DMS53 treated with DMSO at 0.1 percent for 48 hours (cell line): ENCODE results near the gene ZNF518B.

ENCODE experiments used
- DNase-seq: peaks from one replicate; lab custom pipeline; 2025; ENCODE audit not compliant: unreplicated experiment; lab: John Stamatoyannopoulos, UW

Gene ZNF518B, protein sequence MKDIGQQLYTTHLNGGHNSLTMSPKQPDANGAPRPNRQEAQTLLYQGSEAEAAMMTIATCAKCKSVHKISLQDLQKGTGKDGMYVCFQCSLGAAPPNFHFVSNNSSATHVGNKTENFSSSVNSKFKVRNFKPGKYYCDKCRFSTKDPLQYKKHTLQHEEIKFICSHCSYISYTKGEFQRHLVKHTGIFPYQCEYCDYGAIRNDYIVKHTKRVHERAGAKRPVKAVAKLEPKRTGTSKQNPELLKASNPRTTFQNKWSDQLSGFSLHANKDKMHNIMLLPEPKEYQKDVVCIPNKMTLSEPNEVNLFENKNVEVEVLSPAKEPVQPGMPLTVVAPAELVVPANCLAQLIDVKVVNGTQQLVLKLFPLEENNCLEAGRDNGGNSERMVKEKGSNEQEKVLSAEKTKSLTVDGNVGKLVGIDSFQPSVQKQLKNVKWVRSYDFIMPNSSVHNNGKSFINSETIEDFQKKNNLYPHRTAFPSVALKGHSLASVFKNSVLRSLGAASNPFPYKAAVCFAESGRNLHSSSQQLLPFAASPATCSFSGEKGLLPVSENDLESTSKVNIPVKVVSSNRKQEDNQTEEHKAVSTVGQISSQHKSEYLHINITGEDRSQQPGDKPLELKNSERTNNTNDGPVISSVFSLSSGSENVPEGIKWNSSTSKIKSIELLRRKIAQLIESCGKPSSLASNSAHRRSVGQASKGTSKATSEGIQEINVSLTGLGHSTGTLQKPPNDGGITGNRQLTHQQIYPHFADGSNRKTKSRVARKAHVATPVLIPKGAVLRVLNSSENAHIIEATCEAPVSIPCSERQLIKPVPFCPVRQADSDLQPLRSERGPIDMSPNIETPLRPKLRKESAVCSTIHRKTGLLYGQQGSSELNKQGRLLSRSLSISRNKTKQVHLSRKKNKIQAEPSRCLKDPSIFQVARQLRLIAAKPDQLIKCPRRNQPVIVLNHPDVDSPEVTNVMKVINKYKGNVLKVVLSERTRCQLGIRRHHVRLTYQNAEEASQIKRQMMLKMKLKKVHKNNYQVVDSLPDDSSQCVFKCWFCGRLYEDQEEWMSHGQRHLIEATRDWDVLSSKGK

DNA sequence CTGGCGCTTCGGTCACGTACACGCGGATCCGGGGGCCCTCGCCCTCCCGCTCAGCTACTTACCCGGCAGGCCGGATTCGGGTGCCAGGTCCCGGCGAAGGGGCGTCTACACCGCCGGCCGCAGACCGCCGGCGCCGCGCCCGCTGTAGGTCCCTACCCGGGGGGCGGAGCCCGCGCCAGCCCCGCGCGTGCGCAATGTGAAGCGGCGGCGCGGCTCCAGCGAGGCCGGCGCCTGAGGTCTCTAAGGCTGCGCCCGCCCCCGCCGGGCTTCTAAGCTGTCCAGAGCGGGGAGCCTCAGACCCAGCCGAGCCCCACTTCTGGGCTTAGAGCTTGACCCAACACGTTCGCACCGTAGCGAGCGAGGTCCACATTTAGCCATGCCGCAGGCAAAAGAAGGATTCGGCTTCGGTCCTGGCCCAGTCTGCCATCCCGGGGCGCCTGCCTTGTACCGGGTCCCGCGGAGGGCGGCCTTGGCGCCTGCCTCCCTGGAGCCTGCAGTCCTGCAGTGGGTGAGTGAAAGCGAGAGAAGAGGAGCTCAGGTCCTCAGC, at the start of gene ZNF518B:
Gene ZNF518B, minus strand, starts transcription at position 172 of the 547 bp plus-strand sequence. CDS start 11,098 bp downstream, outside the sequence.
- peak; percentile 63 for DNase-seq

DNA sequence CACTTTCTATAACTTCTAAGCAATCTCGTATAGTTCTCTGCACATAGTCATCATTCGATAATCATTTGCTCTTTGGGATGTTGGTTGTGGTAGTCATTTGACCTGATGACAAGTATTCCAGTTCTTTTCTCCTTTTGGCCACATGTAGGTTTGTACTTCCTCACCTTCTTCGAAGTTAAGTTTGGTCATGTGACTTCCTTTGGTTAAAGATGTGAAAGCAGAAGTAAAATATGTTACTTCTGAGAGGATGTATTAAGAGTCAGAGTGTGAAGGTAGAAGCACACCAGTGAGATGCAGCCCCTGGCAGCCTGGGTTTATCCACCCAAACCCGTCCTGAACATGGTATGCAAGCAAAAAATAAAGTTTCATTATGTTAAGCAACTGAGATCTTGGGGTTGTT, 48.9 kb upstream of the ZNF518B start:
- no peak for DNase-seq

DNA sequence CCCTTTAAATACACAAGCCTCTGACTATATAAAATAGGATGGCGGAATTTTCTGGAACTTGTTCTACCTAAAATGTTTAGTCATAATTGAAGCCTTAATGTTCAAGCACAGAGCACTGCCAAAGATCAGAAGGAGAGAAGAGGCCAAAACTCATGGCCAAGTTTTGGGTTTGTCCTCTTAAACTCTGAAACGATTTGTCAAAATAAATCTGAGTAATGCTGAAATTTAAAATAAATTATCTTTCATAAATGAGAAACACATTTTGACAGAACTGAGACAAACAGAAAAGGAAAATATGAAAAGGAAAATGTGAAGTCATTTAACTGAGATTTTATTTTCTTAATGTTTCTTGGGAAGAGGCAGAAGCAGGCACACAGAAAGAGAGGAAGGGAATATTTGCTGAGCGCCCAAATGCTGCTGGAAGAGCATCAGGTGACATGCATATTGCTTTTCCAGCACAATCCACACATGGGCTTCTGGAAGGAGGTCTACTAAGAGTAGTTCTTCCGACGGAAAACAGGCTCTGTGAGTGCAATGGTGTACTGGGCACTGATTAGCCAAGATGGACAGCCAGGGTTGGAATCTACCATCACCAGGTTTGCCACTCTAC, 47.4 kb upstream of the ZNF518B start:
- no peak for DNase-seq

DNA sequence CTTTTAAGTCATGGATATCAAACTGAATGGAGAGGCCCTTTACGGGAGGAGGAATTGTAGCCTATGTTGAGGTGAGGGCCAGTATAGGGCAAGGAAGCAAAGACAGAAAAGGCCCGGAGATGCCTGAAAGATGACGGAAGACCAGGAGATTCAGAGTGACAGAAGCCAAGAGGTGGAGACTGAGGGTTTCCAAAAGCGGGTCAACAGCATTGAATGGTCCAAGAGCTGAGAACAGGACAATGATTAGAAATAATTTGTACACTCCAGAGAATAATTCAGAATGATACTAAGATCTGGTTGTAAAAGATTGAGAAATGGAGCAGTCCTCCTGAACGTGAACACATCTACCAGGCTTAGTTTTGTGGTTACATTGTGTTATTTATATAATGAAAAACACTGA, 45.5 kb upstream of the ZNF518B start:
- DNase-seq, result no peak

DNA sequence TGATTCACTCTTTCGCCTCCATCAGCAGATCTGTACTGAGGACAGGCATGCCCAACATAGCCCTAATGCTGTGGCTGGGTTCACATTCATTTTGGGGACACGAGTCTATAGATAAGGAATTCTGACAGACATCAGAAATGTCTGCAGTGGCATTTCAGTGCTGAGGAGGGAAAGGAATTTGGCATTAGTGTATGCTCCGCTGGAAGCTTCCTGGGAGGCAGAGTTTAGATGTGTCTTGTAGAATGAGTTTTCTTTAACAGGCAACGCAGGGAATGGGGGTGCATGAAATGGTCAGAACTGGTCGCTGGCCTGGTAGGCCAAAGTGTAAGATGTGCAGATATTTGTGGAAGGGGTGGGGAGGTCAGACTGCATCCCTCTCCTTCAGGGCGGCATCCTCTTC, 43.5 kb upstream of the ZNF518B start:
- no peak for DNase-seq

DNA sequence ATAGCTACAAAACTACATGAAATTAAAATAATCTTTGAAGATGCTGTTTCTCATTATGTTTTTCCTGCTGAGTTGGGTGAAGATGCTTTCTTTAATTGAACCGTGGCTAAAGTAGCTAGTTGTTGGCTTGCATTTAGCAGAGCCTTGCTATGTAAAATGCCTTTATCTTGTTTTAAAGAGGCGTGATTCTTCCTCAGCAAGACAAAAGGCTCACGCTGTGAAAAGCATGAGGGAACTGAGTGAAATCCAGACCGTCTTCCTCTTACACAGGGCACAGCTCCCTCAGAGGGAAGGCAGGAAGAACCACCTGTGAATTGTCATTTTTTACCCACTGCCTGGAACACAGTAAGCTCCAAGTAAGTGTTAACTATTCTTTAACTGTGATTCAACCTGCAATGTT, 39.0 kb upstream of the ZNF518B start:
- DNase-seq, result no peak

DNA sequence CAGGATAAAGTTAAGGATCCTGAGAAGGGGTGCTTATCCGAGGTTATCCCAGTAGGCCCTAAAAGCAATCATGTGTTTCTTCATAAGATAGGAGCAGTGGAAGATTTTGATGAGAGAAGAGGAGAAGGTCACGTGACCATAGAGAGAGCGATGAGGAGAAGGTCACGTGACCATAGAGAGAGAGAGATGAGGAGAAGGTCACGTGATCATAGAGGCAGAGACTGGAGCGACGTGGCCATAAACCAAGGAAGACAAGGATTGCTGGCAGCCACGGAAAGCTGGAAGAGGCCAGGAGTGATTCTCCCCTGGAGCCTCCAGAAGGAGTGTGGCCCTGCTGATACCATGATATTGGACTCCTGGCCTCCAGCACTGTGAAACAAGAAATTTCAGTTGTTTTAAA, 38.4 kb upstream of the ZNF518B start:
- DNase-seq, result no peak

DNA sequence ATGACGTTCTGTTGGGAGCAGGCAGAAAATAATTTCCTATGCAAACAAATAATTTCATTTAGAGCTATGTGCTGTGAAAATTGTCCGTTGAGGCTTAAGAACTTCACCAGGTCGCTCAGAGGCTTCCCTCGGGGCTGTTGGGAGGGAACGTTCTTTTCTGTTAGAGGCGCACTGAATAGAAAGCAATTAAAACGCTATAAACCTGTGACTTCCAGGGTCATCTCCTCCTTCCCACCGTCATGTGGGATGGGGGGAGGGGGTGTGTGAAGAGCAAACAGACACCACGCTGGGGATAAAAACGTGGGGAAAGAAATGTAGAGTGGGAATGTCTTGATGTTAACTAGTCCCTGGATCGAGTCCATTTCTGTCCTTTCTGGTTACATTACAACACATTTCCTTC, 35.2 kb upstream of the ZNF518B start:
- DNase-seq, result no peak

DNA sequence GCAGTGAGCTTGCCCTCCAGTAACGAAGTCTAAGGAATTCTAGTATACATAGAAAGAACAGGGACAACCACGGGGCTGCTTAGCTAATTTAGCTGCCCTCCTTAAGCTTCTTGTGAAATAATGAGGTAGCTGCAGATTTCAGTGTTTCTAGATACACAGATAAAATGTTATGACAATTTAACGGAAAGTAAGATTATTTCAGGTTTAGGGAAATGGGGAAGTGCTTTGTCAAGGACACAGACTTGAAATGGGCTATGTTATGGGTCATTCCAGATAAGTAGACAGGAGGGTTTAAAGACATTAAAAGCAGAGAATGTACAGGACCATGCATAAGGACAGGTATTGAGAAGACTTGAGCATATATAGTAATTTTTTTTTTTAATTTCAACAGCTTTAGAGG, 34.2 kb upstream of the ZNF518B start:
- DNase-seq, result no peak

DNA sequence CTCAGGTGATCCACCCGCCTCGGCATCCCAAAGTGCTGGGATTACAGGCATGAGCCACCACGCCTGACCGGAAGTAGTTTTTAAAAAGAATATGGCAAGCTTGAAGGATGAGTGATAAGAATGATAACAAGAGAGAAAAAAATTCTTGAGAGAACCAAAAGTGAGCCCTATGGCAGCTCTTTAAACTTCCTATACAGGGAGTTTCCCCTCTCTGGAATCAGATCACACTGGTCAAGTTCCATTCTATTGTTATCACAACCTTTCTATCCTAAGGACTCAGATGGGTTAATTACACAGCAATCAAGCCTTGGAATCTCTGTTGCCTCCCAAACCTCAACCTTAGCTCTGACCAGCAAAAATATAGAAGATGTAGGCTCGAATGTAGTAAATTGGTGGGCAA, 33.8 kb upstream of the ZNF518B start:
- DNase-seq, result no peak

DNA sequence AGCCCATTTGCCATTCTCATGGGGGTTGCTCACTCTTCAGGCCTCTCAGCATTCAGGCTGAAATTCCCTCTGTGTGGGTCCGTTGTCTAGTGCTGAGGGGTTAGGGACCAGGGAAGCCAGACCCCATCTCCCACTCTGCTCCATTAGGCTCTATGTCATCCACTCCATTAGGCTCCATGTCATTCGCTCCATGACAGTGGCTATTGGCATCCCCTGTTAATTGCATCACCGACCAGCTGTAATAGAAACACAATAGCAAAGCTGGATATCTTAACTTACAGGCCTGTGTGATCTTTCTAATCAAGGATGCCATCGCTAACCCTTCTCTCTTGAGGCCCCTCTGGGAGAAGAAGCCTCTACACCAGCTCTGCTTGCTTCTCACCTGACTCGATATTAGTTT, 25.7 kb upstream of the ZNF518B start:
- DNase-seq, result no peak

DNA sequence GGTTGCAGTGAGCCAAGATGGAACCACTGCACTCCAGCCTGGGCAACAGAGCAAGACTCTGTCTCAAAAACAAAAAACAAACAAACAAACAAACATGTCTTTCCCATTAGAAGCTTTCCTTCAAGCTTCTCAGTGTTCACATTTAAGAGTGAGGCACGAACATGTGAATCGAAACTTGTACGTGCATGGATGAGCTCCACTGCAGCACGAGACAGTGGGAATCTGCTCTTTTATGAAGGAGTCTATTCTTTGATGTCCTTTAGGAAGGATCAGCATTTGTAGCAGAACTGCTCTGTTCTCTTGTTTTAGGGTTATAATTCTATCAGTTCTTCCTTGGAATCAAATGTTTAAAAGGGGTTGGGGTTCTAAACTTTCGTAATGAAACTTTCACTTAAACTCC, 23.4 kb upstream of the ZNF518B start:
- DNase-seq, result no peak

DNA sequence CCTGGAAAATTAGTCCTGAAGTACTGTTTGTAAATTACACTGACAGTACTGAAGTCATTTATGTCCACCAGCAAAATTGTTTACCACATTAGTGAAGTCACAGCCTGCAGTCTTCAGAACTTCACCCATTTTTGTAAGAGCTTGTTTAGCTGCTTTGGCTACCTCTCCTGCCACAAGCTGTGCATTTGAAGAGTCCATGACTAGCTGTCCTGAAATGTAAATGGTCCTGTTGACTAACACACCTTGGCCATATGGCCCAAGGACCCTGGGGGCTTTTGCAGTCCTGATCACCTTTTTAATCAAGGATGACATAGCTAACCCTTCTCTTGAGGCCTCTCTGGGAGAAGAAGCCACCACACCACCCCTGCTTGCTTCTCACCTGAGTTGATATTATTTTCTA, 21.4 kb upstream of the ZNF518B start:
- no peak for DNase-seq

DNA sequence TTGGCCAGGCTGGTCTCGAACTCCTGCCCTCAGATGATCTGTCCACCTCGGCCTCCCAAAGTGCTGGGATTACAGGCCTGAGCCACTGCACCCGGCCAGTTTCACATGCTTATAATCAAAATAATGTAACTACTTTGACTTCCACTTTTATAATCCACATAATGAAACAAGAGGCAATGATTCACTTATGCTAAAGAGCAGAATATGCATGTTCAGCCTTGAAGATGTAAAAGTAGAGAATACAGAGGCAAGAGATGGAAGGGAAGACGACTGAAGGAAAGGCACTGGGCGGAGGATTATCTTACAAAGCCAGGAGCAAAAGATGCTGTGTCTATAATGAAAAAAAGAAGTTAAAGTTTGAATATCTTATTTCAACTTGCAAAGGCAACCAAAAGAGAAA, 13.3 kb upstream of the ZNF518B start:
- DNase-seq, result no peak

DNA sequence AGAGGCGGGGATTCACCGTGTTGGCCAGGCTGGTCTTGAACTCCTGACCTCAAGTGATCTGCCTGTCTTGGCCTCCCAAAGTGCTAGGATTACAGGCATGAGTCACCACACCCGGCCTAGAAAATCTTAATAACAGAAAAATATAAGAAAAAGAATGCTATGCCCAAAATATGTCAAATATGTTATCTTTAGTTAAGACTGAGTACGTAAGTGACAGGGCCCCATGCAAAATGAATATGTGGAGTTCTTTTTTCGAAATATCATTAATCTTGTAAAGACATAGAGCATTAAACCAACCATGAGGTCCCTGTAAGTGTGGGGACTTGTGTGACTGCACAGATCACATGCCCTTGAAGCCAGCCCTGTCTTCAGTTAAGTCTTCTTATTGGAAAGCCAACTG, 8.9 kb upstream of the ZNF518B start:
- DNase-seq, result no peak

DNA sequence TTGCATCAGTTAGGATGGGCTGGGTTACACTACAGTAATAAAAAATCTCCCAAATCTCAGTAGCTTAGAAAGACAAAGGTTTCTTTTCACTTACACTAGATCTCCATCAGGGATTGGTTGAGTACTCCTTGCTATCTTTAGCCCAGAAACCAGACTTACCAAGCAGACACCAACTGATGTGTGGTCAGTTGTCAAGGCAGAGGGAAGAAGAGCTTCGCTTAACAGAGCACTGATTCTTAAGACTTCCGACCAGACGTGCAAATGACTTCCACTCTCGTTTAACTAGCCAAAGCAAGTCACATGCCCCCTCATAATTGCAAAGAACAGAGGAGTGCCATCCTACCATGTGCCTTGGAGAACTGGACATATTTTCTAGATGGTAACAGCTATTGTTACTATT, 5.7 kb upstream of the ZNF518B start:
- DNase-seq, result no peak

DNA sequence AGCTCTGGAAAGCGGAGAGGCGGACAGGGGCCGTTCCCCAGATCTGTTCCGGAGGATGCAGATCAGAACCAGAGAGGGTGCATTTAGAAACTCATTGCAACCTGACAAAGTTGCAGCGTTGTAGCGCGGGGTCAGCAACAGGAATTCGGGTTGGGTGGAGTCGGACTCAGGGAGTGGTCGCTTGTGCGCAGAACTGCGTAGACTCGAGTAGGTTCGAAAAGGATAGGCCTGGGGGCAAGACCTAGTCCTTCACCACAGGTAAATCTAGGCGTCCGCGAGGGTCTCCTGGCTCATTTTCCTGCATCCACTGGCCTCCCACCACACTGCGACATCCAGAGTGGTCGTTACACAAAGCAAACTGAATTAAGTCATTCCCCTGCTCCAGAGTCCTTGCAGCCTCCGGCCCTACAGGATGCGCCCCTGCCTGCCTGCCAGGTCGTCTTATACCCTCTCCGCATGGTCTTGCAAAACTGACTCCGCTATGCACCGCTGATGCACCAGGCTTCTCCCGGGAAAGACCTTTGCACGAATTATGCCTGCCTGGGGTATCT, 4.7 kb upstream of the ZNF518B start:
- DNase-seq, result no peak

DNA sequence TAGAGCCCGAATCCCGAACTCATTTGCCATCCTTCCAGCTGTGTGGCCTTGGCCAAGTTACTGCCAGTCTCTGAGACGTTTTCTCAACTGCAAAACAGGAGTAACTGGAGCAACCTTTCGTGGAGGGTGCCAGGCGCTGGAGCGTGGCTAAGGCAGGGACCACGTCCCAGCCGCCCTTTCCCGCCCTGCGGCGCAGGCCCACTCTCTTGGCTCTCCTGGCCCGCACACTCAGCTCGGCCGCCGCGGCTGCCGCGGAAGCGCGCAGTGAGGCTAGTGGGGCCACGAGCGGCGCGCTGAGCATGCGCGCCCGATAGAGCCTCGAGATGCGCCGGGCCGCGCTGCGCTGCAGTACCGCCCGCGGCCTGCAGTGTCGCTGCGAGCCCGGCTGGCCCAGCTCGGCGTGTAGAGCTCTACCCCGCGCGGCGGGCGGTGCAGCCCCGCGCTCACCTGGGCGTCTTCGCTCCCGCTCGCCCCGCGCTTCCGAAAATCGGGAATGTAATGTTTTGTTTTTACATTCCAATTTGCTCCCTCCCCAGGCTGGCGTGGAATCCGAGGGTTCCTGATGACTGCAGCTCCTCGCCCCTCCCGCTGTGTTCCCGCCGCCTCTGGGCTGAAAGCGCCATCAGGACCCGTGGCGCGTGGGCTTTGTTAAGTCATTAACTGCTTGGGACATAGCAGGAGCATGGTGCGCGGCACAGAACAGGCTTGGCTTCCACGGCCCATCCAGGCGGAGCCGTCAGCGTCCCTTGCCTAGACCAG, 4.0 kb upstream of the ZNF518B start:
- peak; percentile 83 for DNase-seq

DNA sequence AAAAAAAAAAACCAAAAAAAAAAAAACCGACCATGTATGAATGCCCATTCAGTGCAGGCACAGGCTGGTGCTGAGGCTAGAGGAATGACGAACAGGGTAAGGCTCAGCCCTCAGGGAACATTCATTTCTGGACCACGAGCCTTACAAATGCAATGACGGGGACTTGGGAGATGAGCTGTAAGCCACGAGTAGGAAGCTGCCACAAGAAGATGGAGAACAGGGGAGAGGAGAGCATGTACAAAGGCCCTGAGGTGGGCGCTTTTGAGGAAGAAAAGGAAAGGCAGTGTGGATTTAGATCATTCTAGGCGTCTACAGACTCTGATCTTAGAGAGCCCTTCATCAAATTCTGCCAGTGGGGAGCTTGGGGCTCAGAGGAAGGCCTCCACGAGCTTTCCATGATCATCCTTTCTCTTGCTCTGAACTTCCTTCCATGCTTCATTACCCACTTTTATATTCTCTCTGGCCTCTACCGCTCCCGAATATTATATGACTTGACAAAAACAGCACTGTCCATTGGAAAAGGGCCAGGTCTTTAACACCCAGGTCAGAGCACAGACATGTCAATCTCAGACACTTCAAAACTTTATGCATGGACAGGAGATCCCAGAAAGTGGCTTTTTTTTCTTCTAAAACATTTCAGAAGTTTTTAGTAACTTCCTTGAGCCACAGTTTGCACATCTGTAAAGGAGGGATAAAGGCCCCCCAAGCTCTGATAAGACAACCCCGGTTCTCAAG, 3.3 kb upstream of the ZNF518B start:
- DNase-seq, result no peak
